Measurements from ENCODE around the gene IER5. TPM values are rescaled to one million over a fixed set of nuclear protein-coding genes. Genes with fewer than 3 reads are reported as not detected.

IER5 gene
- total RNA-seq, 1 donor from 2014 or later, result 18.5 TPM

DNA sequence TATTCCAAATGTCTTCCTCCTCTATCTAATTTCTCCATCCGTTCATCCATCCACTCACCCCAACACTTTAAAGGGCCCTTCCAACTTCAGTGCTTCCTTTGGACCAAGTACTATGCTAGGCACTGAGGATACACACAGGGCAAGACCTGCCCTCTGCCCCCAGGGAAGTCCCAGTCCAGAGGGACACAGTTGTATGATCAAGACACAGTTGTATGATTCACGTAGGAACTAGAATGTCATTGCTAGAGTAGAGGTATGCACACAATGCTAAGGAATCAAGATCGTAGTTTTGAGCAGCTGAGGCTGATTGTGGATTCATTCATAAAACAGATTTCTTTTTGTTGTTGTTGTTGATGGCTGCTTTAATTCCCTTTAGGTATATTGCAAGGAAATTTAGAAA lies 11.6 kb upstream of the IER5 start:
- no peak for DNase-seq (ENCODE audit: low read depth in 2 of 2)

DNA sequence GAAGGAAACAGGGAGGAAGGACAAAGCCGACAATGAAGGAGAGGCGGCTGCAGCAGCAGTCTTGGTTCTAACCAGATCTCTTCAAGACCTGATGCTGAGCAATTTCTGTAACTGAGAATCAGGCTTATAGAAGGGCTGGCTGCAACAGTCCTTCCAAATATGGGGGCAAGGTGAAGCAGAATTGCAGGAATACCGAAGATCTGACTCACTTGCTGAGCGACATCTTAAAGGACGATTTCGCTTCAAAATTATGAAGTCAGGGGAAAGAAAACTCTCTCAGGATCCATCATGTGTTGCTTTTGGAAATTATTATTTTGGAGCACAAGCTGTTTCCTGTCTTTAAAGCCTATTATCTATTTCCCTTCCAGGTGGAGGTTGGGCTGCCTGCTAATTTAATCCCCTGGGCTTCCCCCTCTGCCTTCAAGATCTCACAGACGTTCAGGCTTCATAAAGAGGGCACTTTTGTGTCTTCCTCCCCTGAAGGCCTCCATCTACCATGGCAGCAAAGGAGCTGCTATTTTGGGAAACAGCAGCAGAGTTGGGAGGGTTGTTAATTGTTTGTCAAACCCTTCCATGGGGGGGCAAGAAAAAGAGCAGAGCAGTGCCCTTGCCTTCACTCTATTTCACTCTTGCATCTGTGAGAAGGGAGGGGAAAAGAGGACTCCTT lies 10.8 kb upstream of the IER5 start:
- peak in 1 of 2 donors; percentile 40 for DNase-seq (ENCODE audit: low read depth in 2 of 2)

DNA sequence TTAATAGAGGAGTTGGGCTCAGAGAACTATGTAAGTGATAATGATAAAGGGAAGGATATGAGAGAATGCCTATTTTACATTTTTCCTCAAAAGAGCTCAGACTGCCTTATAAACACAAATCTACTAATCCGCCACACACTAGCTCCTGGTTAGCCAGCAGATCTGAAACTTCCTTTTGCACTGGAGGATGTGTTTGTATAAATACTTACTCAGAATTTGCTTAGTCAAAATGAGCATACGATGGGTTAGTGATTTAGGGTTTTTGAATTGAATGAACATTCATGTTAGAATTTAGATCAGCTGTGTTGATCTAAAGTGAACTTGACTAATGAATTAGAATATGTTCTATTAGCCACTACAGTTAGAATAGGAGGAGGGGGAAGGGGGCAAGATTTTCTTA lies 9.1 kb upstream of the IER5 start:
- no peak for DNase-seq (ENCODE audit: low read depth in 2 of 2)

GRCh38 chr1:181079920-181080319 lies 8.6 kb upstream of the IER5 start:
- no peak for DNase-seq (ENCODE audit: low read depth in 2 of 2)

GRCh38 chr1:181080556-181080955 lies 7.9 kb upstream of the IER5 start:
- DNase-seq (ENCODE audit: low read depth in 2 of 2), result no peak

- peak; percentile 72 to 89 for DNase-seq (ENCODE audit: low read depth in 2 of 2)
Observed at GRCh38 chr1:181081395-181081794, 7.1 kb upstream of the IER5 start.

- peak in 1 of 2 donors; percentile 68 for DNase-seq (ENCODE audit: low read depth in 2 of 2)
Observed at GRCh38 chr1:181083842-181084605, 4.5 kb upstream of the IER5 start.

- no peak for DNase-seq (ENCODE audit: low read depth in 2 of 2)
Observed at GRCh38 chr1:181084606-181084969, 3.9 kb upstream of the IER5 start.

- DNase-seq (ENCODE audit: low read depth in 2 of 2), result no peak
Observed at GRCh38 chr1:181086091-181086490, 2.4 kb upstream of the IER5 start.

- no peak for DNase-seq (ENCODE audit: low read depth in 2 of 2)
Observed at GRCh38 chr1:181086926-181087325, 1.6 kb upstream of the IER5 start.

DNA sequence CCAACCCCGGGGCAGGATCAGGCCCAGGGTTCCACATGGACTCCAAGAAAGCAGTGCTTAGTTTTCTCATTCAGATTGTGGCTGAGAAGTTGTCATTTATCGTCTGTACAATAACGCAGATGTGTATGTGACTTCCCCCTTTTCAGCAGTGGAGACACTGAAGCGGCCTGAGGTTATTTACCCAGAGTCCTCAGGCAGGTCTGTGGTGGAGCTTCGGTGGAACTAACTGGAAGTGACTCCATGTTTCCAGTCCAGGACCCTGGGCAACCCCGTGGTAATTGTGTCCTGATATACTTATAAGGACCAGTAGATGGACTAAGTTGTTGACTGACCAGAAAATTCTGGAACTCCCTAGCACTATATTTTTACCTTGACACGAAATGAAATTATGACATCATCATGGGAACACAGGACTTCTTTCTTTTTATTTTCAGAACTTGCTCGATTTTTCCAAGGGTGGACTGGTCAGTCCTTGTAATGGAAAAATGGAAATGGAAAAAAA lies 1.0 kb upstream of the IER5 start:
- DNase-seq (ENCODE audit: low read depth in 2 of 2), result no peak

DNA sequence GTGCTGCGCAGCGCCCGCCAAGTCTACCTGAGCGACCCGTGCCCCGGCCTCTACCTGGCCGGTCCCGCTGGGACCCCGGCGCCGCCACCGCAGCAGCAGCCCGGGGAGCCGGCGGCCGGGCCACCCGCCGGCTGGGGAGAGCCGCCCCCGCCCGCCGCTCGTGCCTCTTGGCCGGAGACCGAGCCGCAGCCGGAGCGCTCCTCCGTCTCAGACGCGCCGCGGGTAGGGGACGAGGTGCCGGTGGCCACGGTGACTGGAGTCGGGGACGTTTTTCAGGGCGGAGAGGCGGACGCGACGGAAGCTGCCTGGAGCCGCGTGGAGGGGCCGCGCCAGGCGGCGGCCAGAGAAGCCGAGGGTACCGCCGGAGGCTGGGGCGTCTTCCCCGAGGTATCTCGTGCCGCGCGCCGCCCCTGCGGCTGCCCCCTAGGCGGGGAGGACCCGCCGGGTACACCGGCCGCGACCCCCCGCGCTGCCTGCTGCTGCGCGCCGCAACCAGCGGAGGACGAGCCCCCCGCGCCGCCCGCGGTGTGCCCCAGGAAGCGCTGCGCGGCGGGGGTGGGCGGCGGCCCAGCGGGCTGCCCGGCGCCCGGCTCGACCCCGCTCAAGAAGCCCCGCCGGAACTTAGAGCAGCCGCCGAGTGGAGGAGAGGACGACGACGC lies 646 bp downstream of the IER5 start:
- DNase-seq (ENCODE audit: low read depth in 2 of 2), result peak in 1 of 2 donors; percentile 22

- DNase-seq (ENCODE audit: low read depth in 2 of 2), result peak in 1 of 2 donors; percentile 83
Observed at GRCh38 chr1:181089676-181090544, 1.4 kb downstream of the IER5 start.

GRCh38 chr1:181090641-181091126 lies 2.2 kb downstream of the IER5 start:
- DNase-seq (ENCODE audit: low read depth in 2 of 2), result peak in 1 of 2 donors; percentile 52

DNA sequence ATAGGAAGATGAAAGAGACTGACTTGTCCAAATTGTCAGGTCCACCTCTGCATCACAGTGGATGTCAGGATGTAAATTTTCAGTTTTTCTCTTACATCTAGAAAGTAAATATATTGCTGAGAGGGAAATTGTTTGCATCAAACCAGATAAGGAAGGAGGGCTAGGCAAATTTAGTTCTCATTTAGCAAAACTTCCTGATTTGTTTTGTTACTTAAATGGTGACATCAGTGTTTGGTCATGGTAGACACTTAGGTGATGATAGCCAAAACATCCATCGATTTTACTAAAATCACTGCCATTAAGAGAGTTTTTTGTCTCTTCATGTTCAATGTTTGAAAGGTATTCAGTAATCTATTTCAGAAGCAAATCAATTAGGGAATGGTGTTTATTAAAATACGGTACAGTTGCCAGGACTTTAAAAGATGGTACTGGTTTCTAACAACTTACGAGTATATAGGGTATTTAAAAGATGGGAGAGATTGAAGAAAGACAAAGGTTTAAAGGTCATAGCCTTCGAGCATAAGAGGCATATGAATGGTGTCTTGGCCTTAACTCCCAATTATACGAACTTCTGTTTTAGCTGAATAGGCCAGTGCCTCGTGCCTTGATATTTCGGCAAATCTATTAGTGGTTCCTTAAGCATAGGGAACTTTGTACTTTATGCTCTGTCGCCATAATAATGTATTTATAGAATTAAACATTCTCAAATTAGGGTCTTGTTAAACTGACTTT lies 3.0 kb downstream of the IER5 start:
- DNase-seq (ENCODE audit: low read depth in 2 of 2), result no peak

DNA sequence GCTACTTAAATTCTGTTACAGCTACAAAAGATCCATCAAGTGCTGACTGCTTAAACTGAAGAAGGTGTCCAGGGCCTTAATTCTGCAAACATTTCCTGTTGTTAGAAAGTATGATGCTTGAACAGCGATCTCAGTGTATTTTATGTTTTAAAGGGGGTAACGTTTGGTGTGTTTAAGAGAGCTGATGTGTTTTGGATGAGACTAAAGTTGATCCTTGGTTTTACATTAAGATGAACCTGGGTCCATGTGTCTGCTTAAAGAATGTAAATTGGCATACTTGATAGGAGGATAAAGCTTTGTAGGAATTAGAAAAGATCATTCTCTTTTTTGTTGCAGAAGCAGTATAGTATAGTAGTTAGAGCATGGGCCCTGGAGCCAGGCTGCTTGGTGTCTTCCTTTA lies 3.6 kb downstream of the IER5 start:
- DNase-seq (ENCODE audit: low read depth in 2 of 2), result no peak

DNA sequence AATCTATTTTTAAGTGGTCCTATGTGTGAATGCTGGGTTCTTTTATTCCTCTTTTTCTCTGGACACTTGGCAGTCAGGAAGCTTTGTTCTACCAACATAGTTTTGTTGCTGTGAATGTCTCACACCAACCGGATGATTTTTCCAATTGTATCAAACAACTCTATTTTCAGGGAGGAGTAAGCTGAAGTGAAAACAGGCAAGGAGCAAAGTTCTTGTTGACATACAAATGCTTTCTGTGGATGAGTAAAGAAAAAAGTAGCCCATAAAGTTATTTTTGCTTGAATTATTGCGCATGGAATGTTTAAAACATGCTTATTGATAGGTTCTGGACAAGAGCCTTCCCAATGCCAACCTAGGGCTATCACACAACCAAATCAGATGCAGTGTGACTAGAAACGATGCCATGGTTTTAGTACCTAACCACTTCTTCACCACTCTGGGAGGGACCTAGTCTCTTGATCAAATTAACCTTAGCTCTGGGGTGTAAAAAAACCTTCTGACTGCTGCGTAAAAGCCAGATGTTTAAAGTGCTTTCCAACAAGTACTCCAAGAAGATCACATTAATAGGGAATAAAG lies 4.5 kb downstream of the IER5 start:
- no peak for DNase-seq (ENCODE audit: low read depth in 2 of 2)

DNA sequence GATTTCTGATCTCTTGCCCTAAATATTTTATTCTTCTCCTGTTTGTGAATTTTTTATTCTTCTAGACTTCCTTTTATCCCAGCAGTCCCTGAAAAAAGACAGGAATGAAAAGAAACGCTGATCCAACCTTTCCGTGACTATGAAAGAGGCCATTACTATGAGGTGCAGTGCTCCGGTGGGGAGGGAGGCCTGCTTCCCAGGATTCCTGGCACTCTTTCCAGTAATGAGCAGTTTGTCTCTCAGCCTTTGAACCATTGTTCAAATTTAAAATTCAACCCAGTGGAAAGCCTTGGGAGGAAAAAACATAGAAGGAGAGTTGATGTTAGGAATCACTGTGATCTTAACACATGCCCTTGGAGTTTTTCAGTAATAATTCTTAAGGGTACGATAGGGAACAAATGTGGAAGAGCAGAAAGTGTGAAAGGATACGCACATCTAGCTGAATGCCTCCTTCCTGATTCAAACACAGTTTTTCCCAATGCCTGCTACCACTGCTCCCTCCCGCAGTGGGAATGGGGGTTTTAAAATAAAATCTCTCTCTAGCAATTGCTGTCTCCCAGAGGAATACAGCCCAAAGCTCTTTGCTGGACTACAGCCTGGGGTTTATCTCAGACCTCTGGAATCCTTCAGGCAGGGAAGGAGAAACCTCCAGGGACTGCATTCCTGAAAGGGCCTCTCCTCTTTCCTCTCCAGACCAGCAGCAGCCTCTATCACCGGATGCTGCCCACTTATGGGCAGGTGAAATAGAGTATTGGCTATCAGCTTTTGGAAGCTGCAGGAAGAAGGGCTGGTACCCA lies 6.1 kb downstream of the IER5 start:
- no peak for DNase-seq (ENCODE audit: low read depth in 2 of 2)

GRCh38 chr1:181095260-181095659 lies 6.8 kb downstream of the IER5 start:
- DNase-seq (ENCODE audit: low read depth in 2 of 2), result no peak

Data from dermis microvascular lymphatic vessel endothelial cell (primary cell).